ENCODE measurements around the gene ARAP1.

Gene ARAP1

DNA sequence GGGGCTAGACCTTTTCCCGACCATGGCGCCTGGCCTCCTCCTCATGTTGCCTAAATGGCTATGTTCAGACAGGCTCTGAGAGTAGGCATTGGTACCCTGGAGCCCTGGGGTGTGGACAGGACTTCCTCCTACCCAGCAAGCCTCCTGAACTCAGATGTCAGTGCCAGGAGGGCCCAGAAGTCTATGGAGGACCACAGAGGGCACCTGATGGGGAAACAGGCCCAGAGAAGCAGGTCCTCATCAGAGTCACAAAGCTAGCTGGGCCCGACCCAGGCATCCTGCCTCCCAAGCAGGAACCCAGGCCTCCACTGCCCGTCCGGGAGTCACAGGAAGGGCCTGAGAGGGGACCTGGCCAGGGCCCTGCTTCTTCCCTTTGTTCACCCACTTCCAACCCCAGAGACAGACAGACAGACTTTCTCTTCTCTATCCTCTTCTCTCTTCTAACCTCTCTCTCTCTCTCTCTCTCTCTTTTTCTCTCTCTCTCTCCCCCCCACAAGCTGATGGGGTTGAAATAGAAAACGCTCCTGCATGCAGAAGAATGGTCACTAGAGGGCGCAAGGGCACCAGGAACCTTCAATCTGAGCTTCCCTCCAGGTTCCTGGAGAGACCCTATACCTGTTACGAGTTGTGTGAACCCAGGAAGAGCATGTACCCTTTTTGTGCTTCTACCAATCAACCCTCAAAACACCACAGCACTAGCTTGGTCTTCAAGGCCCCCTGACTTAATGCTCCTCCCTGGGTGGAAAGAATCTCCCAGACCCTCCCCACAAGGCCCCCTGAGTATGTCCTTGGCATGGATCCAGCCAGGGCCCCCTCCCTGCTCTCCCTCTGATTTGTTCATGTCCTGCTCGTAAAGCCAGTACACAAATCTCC is 27.1 kb downstream of the ARAP1 start:
- no peaks in the 10 kb centered on the region for H3K9me3 ChIP-seq (ENCODE audit: control insufficient read depth in 5 of 5, low read length in 5 of 5)
- H3K9ac ChIP-seq (ENCODE audit: low read length in 5 of 5), result peak overlapping the region in 1 of 5 donors; percentile 9
- H3K27ac ChIP-seq (ENCODE audit: low read depth, low read length), result no peak overlapping the region
- H3K27me3 ChIP-seq (ENCODE audit: control insufficient read depth in 5 of 5, insufficient read depth in 4 of 5, low read length in 5 of 5), result no peaks in the 10 kb centered on the region
- no peak overlapping the region for H3K4me3 ChIP-seq (ENCODE audit: low read depth in 1 of 5, low read length in 5 of 5)
- H3K4me1 ChIP-seq (ENCODE audit: control insufficient read depth in 5 of 5, insufficient read depth in 5 of 5, low read length in 5 of 5), result peaks cover 6 to 43% (median 34%) of the 10 kb centered on the region in 5 donors
- H3K36me3 ChIP-seq (ENCODE audit: control insufficient read depth in 5 of 5, insufficient read depth in 5 of 5, low read length in 5 of 5), result peaks cover 0 to 22% (median 7%) of the 10 kb centered on the region in 5 donors

DNA sequence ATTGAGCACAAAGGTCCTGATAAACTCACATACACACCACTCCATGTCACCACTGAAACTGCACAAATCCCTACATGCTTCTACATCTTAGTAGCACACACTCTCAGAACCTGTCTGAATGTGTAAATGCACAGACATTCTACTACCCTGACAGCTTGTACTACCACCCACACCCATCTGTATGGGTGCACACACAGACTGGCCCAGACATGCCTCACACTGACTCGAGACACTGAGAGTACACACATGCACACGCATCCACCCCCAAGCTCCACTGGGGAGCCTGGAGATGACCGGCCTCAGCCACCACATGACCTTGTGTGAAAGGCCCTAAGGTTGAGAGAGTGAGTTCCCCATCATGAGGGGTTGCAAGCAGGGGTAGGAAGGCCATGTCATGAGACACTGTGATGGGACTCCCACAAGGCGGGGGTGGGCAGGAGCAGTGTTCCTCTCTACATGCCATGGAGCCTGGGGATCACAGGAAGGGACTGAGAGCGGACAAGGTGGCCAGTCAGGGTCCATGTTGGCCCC is 28.1 kb downstream of the ARAP1 start:
- peaks cover 0 to 22% (median 7%) of the 10 kb centered on the region in 5 donors for H3K36me3 ChIP-seq (ENCODE audit: control insufficient read depth in 5 of 5, insufficient read depth in 5 of 5, low read length in 5 of 5)
- no peak overlapping the region for H3K27ac ChIP-seq (ENCODE audit: low read depth, low read length)
- H3K27me3 ChIP-seq (ENCODE audit: control insufficient read depth in 5 of 5, insufficient read depth in 4 of 5, low read length in 5 of 5), result no peaks in the 10 kb centered on the region
- no peak overlapping the region for H3K4me3 ChIP-seq (ENCODE audit: low read depth in 1 of 5, low read length in 5 of 5)
- no peaks in the 10 kb centered on the region for H3K9me3 ChIP-seq (ENCODE audit: control insufficient read depth in 5 of 5, low read length in 5 of 5)
- no peak overlapping the region for H3K9ac ChIP-seq (ENCODE audit: low read length in 5 of 5)
- peaks cover 13 to 53% (median 44%) of the 10 kb centered on the region in 5 donors for H3K4me1 ChIP-seq (ENCODE audit: control insufficient read depth in 5 of 5, insufficient read depth in 5 of 5, low read length in 5 of 5)

DNA sequence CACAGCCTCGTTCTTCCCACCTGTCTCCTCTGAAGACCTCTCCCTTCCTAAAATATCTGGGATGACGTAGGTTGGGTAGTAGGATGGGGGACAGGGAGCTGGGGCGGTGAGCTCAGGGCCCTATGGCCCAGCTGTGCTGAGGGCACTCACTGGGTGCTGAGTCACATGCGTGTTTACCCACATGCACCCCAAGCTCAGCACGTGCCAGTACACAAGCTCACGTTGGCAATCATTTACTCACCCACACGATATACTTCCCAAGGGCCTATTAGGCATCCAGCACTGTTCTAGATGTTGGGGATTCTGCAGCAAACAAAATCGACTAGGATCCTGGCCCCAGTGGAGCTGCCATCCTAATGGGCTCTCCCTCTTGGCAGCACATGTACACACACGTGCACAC is 28.7 kb downstream of the ARAP1 start:
- Histone ChIP-seq H3K4me3 (ENCODE audit: low read depth in 1 of 5, low read length in 5 of 5) (no peak overlapping the region), H3K9ac (ENCODE audit: low read length in 5 of 5) (no peak overlapping the region), H3K9me3 (ENCODE audit: control insufficient read depth in 5 of 5, low read length in 5 of 5) (no peaks in the 10 kb centered on the region), H3K27ac (ENCODE audit: low read depth, low read length) (no peak overlapping the region), H3K27me3 (ENCODE audit: control insufficient read depth in 5 of 5, insufficient read depth in 4 of 5, low read length in 5 of 5) (no peaks in the 10 kb centered on the region), H3K36me3 (ENCODE audit: control insufficient read depth in 5 of 5, insufficient read depth in 5 of 5, low read length in 5 of 5) (peaks cover 0 to 25% (median 8%) of the 10 kb centered on the region in 5 donors), H3K4me1 (ENCODE audit: control insufficient read depth in 5 of 5, insufficient read depth in 5 of 5, low read length in 5 of 5) (peaks cover 18 to 59% (median 50%) of the 10 kb centered on the region in 5 donors)

DNA sequence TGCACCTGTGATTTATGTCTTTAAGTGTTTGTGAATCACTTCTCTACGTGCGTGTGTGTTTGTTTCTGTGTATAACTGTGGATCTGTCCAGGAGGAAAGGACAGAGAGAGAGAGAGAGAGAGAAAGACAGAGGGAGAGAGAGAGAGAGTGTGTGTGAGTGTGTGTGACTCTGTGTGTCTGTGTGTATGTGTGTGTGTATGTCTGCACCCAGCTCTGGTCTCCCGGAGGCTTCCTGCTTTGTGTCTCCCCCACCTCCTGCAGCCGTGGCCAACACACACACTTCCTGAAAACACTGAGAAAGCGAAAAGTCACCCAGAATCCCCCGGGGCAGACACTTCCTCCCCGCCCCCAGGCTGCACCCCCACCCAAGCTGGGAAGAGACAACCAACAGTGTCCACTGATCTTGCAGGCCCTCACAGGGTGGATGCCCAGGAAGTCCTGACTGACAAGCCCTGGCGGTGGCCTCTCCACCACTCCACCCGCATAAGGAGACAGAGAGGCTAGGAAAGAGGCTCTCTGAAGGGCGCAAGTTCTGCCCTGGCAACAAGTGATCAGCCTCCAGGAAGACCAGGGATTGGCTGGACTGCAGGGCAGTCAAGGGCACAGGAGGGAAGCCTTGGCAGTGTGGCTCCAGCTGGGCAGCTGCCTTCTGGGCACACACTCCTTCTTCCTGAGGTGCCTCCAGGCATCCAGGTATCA is 30.0 kb downstream of the ARAP1 start:
- Histone ChIP-seq H3K36me3 (ENCODE audit: control insufficient read depth in 5 of 5, insufficient read depth in 5 of 5, low read length in 5 of 5) (peaks cover 0 to 31% (median 11%) of the 10 kb centered on the region in 5 donors), H3K4me3 (ENCODE audit: low read depth in 1 of 5, low read length in 5 of 5) (peak overlapping the region; percentile 74 to 96 (median 81)), H3K27me3 (ENCODE audit: control insufficient read depth in 5 of 5, insufficient read depth in 4 of 5, low read length in 5 of 5) (no peaks in the 10 kb centered on the region), H3K27ac (ENCODE audit: low read depth, low read length) (peak overlapping the region; percentile 98), H3K9me3 (ENCODE audit: control insufficient read depth in 5 of 5, low read length in 5 of 5) (no peaks in the 10 kb centered on the region), H3K4me1 (ENCODE audit: control insufficient read depth in 5 of 5, insufficient read depth in 5 of 5, low read length in 5 of 5) (peaks cover 21 to 72% (median 59%) of the 10 kb centered on the region in 5 donors), H3K9ac (ENCODE audit: low read length in 5 of 5) (peak overlapping the region; percentile 84 to 94 (median 90))

DNA sequence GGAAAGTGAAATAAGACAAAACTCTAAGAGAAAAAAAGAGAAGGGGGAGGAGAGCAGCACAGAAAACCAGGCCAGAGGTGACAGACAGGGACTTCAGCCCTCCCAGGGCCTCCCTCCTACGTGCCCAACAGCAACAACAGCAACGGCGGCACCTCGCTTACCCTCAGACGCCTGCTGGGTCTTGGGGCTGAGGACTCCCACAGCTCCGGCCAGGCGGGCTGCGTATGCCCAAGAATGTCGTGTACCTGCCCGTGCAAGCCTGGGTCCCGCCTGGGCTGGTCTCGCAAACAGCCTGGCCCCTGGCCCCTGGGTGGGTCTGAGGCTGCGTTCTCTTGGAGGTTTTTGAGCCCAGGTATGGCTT is 30.5 kb downstream of the ARAP1 start:
- H3K36me3 ChIP-seq (ENCODE audit: control insufficient read depth in 5 of 5, insufficient read depth in 5 of 5, low read length in 5 of 5), result peaks cover 0 to 34% (median 16%) of the 10 kb centered on the region in 5 donors
- no peaks in the 10 kb centered on the region for H3K27me3 ChIP-seq (ENCODE audit: control insufficient read depth in 5 of 5, insufficient read depth in 4 of 5, low read length in 5 of 5)
- H3K9me3 ChIP-seq (ENCODE audit: control insufficient read depth in 5 of 5, low read length in 5 of 5), result no peaks in the 10 kb centered on the region
- H3K4me1 ChIP-seq (ENCODE audit: control insufficient read depth in 5 of 5, insufficient read depth in 5 of 5, low read length in 5 of 5), result peaks cover 21 to 77% (median 59%) of the 10 kb centered on the region in 5 donors
- H3K27ac ChIP-seq (ENCODE audit: low read depth, low read length), result peak overlapping the region; percentile 98
- peak overlapping the region; percentile 84 to 94 (median 90) for H3K9ac ChIP-seq (ENCODE audit: low read length in 5 of 5)
- peak overlapping the region; percentile 74 to 96 (median 81) for H3K4me3 ChIP-seq (ENCODE audit: low read depth in 1 of 5, low read length in 5 of 5)

DNA sequence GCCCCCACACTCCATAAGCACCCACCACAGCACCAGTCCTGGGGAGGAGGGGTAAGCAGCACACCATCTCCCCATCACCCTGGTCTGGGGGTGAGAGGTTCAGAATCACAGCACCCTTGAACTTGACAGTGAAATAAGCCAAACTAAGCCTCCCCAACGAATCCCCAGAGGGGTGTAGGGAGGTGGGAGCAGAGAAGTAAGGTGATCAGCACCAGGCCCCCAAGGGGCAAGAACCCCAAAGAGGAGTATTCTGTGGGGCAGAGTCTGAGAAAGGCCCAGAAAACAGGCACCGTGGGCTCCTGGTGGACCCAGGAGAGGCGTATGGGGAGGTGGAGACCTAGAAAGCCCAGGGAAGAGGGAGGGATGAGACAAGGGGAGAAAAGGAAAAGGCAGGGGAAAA is 30.9 kb downstream of the ARAP1 start:
- peak overlapping the region; percentile 84 to 94 (median 90) for H3K9ac ChIP-seq (ENCODE audit: low read length in 5 of 5)
- peak overlapping the region; percentile 74 to 96 (median 81) for H3K4me3 ChIP-seq (ENCODE audit: low read depth in 1 of 5, low read length in 5 of 5)
- peaks cover 0 to 35% (median 16%) of the 10 kb centered on the region in 5 donors for H3K36me3 ChIP-seq (ENCODE audit: control insufficient read depth in 5 of 5, insufficient read depth in 5 of 5, low read length in 5 of 5)
- H3K27ac ChIP-seq (ENCODE audit: low read depth, low read length), result peak overlapping the region; percentile 98
- H3K9me3 ChIP-seq (ENCODE audit: control insufficient read depth in 5 of 5, low read length in 5 of 5), result no peaks in the 10 kb centered on the region
- H3K4me1 ChIP-seq (ENCODE audit: control insufficient read depth in 5 of 5, insufficient read depth in 5 of 5, low read length in 5 of 5), result peaks cover 21 to 81% (median 61%) of the 10 kb centered on the region in 5 donors
- no peaks in the 10 kb centered on the region for H3K27me3 ChIP-seq (ENCODE audit: control insufficient read depth in 5 of 5, insufficient read depth in 4 of 5, low read length in 5 of 5)

DNA sequence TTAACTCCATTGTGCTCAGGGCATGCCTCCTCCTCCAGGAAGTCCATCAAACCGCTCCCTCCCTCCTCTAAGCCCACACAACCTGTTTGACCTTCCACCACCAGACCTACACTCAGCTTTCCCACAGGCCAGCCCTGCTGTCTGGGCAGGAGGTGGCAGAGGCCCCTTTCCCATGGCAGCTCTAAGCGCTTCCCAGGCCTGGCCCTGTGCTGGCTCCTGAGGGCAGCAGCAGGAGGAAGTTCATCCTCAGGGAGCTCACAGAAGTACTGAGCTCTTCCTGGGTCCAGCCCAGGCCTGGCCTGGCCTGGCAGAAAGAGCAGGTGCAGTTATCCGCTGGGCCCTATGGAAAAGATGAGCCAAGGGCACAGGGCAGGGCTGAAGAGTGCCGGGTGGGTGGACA is 31.4 kb downstream of the ARAP1 start:
- peak overlapping the region; percentile 84 to 94 (median 90) for H3K9ac ChIP-seq (ENCODE audit: low read length in 5 of 5)
- H3K9me3 ChIP-seq (ENCODE audit: control insufficient read depth in 5 of 5, low read length in 5 of 5), result no peaks in the 10 kb centered on the region
- peaks cover 21 to 82% (median 63%) of the 10 kb centered on the region in 5 donors for H3K4me1 ChIP-seq (ENCODE audit: control insufficient read depth in 5 of 5, insufficient read depth in 5 of 5, low read length in 5 of 5)
- no peaks in the 10 kb centered on the region for H3K27me3 ChIP-seq (ENCODE audit: control insufficient read depth in 5 of 5, insufficient read depth in 4 of 5, low read length in 5 of 5)
- peak overlapping the region; percentile 74 to 96 (median 81) for H3K4me3 ChIP-seq (ENCODE audit: low read depth in 1 of 5, low read length in 5 of 5)
- H3K36me3 ChIP-seq (ENCODE audit: control insufficient read depth in 5 of 5, insufficient read depth in 5 of 5, low read length in 5 of 5), result peaks cover 0 to 31% (median 13%) of the 10 kb centered on the region in 5 donors
- H3K27ac ChIP-seq (ENCODE audit: low read depth, low read length), result peak overlapping the region; percentile 98

DNA sequence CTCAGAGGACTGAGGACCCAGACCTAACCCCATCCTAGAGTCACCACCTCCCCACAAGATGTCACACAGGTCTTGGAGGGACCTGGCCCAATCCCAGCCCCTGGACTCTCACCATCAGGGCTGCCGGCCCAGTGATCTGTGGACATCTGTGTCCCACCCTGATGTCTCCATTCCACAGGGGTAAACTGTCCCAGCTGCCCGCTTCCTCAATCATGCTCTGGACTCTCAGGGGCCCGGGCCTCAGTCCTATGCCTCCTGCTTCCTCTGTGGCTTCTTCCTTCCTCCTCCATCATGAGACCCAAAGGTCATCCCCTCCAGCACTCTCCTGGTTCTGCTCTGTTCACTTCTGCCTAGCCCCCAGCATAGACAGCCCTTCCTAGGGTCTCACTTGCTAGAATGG is 32.2 kb downstream of the ARAP1 start:
- Histone ChIP-seq H3K27me3 (ENCODE audit: control insufficient read depth in 5 of 5, insufficient read depth in 4 of 5, low read length in 5 of 5) (no peaks in the 10 kb centered on the region), H3K4me3 (ENCODE audit: low read depth in 1 of 5, low read length in 5 of 5) (peak overlapping the region; percentile 74 to 96 (median 81)), H3K36me3 (ENCODE audit: control insufficient read depth in 5 of 5, insufficient read depth in 5 of 5, low read length in 5 of 5) (peaks cover 0 to 32% (median 14%) of the 10 kb centered on the region in 5 donors), H3K27ac (ENCODE audit: low read depth, low read length) (peak overlapping the region; percentile 98), H3K9me3 (ENCODE audit: control insufficient read depth in 5 of 5, low read length in 5 of 5) (no peaks in the 10 kb centered on the region), H3K4me1 (ENCODE audit: control insufficient read depth in 5 of 5, insufficient read depth in 5 of 5, low read length in 5 of 5) (peaks cover 21 to 82% (median 62%) of the 10 kb centered on the region in 5 donors), H3K9ac (ENCODE audit: low read length in 5 of 5) (peak overlapping the region in 4 of 5 donors; percentile 7 to 94 (median 88))

DNA sequence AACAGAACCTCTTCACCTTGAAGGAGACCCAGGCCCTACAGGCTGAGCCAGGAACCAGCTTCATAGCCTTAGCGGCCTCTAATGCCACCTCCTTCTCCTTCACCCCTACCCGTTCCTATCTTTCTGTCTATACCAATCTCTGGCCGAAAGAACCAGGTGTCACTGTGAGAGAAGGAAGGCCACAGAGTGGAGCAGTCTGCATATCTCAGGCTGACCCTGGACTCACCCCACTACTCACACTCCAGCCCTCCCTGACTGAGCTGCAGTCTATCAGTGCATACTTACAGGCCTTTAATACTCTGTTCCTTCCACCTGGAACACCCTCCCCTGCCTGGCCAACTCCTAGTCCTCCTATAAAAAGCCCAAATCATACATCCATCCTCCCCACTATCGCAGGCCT is 32.7 kb downstream of the ARAP1 start:
- H3K27me3 ChIP-seq (ENCODE audit: control insufficient read depth in 5 of 5, insufficient read depth in 4 of 5, low read length in 5 of 5), result no peaks in the 10 kb centered on the region
- peak overlapping the region; percentile 98 for H3K27ac ChIP-seq (ENCODE audit: low read depth, low read length)

More for the DNA sequence above, 32.7 kb downstream of the ARAP1 start:
- Histone ChIP-seq H3K4me3 (ENCODE audit: low read depth in 1 of 5, low read length in 5 of 5) (peak overlapping the region; percentile 10 to 95 (median 74)), H3K4me1 (ENCODE audit: control insufficient read depth in 5 of 5, insufficient read depth in 5 of 5, low read length in 5 of 5) (peaks cover 21 to 84% (median 64%) of the 10 kb centered on the region in 5 donors), H3K36me3 (ENCODE audit: control insufficient read depth in 5 of 5, insufficient read depth in 5 of 5, low read length in 5 of 5) (peaks cover 0 to 37% (median 15%) of the 10 kb centered on the region in 5 donors), H3K9me3 (ENCODE audit: control insufficient read depth in 5 of 5, low read length in 5 of 5) (no peaks in the 10 kb centered on the region), H3K9ac (ENCODE audit: low read length in 5 of 5) (peak overlapping the region in 4 of 5 donors; percentile 7 to 94 (median 88))
